ENCODE results near the gene N4BP2L2. TPM values are rescaled to one million over a fixed set of nuclear protein-coding genes. Genes with fewer than 3 reads are reported as not detected.

N4BP2L2 gene
- total and polyA plus RNA-seq, 2 of the 13 experiments (the other 11 are each of a cell fraction or from before 2014, with no cell fraction given), result 58.9 to 81.2 TPM

DNA sequence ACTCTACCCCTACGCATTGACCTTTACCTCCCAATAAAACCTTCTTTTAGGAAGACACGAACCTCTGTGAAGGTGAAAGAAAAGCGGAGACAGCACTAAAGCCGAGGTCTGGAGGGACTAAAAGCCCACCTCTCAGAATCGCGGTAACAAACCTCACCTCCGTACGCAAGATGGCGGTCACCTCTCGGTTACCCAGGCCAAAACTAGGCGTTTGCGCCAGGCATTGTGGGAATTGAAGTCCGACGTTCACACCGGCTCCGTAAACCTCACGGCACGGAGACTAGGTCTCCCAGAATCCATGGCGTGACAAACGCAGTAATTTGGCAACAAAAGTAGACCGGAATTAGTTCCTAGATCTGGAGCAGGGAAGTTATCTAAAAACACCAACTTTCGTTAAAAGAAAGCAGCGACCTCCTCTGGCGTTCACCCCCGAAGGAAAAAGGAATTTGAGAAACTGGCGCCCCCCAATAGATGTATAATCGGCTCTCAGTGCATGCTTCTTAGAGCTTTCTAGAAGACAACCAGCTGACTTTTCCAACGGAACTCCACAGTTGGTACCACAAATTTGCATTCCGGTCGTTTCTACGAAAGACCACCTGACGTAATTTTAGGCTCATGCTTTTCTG is at the start of gene N4BP2L2 (continued):
- no peak for TF ChIP-seq ZFP36 (IDR thresholded peaks at IDR 0.05; ENCODE audit: borderline replicate concordance, low read depth, low read length, partially characterized antibody)
- no peak for TF ChIP-seq PPARG (CRISPR knock-in tag; conservative IDR thresholded peaks at IDR 0.05)
- TF ChIP-seq GZF1 (CRISPR knock-in tag; IDR thresholded peaks at IDR 0.05), result no peak
- TF ChIP-seq, protein P1, sequence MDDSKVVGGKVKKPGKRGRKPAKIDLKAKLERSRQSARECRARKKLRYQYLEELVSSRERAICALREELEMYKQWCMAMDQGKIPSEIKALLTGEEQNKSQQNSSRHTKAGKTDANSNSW (CRISPR knock-in tag; IDR thresholded peaks at IDR 0.05; ENCODE audit: borderline replicate concordance), result no peak
- no peak for TF ChIP-seq MLLT10 (CRISPR knock-in tag; IDR thresholded peaks at IDR 0.05)
- TF ChIP-seq, protein P2, sequence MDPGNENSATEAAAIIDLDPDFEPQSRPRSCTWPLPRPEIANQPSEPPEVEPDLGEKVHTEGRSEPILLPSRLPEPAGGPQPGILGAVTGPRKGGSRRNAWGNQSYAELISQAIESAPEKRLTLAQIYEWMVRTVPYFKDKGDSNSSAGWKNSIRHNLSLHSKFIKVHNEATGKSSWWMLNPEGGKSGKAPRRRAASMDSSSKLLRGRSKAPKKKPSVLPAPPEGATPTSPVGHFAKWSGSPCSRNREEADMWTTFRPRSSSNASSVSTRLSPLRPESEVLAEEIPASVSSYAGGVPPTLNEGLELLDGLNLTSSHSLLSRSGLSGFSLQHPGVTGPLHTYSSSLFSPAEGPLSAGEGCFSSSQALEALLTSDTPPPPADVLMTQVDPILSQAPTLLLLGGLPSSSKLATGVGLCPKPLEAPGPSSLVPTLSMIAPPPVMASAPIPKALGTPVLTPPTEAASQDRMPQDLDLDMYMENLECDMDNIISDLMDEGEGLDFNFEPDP (CRISPR knock-in tag; conservative IDR thresholded peaks at IDR 0.05), result no peak
- TF ChIP-seq, protein P3, sequence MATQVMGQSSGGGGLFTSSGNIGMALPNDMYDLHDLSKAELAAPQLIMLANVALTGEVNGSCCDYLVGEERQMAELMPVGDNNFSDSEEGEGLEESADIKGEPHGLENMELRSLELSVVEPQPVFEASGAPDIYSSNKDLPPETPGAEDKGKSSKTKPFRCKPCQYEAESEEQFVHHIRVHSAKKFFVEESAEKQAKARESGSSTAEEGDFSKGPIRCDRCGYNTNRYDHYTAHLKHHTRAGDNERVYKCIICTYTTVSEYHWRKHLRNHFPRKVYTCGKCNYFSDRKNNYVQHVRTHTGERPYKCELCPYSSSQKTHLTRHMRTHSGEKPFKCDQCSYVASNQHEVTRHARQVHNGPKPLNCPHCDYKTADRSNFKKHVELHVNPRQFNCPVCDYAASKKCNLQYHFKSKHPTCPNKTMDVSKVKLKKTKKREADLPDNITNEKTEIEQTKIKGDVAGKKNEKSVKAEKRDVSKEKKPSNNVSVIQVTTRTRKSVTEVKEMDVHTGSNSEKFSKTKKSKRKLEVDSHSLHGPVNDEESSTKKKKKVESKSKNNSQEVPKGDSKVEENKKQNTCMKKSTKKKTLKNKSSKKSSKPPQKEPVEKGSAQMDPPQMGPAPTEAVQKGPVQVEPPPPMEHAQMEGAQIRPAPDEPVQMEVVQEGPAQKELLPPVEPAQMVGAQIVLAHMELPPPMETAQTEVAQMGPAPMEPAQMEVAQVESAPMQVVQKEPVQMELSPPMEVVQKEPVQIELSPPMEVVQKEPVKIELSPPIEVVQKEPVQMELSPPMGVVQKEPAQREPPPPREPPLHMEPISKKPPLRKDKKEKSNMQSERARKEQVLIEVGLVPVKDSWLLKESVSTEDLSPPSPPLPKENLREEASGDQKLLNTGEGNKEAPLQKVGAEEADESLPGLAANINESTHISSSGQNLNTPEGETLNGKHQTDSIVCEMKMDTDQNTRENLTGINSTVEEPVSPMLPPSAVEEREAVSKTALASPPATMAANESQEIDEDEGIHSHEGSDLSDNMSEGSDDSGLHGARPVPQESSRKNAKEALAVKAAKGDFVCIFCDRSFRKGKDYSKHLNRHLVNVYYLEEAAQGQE (IDR thresholded peaks at IDR 0.05; ENCODE audit: borderline replicate concordance in 1 of 2, low read depth in 1 of 2, low read length in 2 of 2), result no peak
- TF ChIP-seq ZFP1 (CRISPR knock-in tag; IDR thresholded peaks at IDR 0.05), result no peak
- TF ChIP-seq ZNF251 (CRISPR knock-in tag; IDR thresholded peaks at IDR 0.05), result no peak
- TF ChIP-seq, protein P4, sequence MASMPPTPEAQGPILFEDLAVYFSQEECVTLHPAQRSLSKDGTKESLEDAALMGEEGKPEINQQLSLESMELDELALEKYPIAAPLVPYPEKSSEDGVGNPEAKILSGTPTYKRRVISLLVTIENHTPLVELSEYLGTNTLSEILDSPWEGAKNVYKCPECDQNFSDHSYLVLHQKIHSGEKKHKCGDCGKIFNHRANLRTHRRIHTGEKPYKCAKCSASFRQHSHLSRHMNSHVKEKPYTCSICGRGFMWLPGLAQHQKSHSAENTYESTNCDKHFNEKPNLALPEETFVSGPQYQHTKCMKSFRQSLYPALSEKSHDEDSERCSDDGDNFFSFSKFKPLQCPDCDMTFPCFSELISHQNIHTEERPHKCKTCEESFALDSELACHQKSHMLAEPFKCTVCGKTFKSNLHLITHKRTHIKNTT (CRISPR knock-in tag; IDR thresholded peaks at IDR 0.05), result no peak
- no peak for TF ChIP-seq PAF1 (CRISPR knock-in tag; IDR thresholded peaks at IDR 0.05)
- no peak for TF ChIP-seq ZNF703 (CRISPR knock-in tag; IDR thresholded peaks at IDR 0.05; ENCODE audit: borderline replicate concordance)
- TF ChIP-seq KMT2A (CRISPR knock-in tag; IDR thresholded peaks at IDR 0.05), result no peak
- TF ChIP-seq, protein P5, sequence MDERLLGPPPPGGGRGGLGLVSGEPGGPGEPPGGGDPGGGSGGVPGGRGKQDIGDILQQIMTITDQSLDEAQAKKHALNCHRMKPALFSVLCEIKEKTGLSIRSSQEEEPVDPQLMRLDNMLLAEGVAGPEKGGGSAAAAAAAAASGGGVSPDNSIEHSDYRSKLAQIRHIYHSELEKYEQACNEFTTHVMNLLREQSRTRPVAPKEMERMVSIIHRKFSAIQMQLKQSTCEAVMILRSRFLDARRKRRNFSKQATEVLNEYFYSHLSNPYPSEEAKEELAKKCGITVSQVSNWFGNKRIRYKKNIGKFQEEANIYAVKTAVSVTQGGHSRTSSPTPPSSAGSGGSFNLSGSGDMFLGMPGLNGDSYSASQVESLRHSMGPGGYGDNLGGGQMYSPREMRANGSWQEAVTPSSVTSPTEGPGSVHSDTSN (CRISPR knock-in tag; IDR thresholded peaks at IDR 0.05), result no peak
- TF ChIP-seq, protein P6, sequence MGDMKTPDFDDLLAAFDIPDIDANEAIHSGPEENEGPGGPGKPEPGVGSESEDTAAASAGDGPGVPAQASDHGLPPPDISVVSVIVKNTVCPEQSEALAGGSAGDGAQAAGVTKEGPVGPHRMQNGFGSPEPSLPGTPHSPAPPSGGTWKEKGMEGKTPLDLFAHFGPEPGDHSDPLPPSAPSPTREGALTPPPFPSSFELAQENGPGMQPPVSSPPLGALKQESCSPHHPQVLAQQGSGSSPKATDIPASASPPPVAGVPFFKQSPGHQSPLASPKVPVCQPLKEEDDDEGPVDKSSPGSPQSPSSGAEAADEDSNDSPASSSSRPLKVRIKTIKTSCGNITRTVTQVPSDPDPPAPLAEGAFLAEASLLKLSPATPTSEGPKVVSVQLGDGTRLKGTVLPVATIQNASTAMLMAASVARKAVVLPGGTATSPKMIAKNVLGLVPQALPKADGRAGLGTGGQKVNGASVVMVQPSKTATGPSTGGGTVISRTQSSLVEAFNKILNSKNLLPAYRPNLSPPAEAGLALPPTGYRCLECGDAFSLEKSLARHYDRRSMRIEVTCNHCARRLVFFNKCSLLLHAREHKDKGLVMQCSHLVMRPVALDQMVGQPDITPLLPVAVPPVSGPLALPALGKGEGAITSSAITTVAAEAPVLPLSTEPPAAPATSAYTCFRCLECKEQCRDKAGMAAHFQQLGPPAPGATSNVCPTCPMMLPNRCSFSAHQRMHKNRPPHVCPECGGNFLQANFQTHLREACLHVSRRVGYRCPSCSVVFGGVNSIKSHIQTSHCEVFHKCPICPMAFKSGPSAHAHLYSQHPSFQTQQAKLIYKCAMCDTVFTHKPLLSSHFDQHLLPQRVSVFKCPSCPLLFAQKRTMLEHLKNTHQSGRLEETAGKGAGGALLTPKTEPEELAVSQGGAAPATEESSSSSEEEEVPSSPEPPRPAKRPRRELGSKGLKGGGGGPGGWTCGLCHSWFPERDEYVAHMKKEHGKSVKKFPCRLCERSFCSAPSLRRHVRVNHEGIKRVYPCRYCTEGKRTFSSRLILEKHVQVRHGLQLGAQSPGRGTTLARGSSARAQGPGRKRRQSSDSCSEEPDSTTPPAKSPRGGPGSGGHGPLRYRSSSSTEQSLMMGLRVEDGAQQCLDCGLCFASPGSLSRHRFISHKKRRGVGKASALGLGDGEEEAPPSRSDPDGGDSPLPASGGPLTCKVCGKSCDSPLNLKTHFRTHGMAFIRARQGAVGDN (CRISPR knock-in tag; IDR thresholded peaks at IDR 0.05), result peak; percentile 54
- peak; percentile 59; the same call in 1 of the 2 replicates for TF ChIP-seq ZFP90 (CRISPR knock-in tag; IDR thresholded peaks at IDR 0.05; ENCODE audit: borderline replicate concordance)
- 0 out of 2 replicates have a peak, but pooled peaks have one; percentile 10 for TF ChIP-seq RORA (CRISPR knock-in tag; IDR thresholded peaks at IDR 0.05)
- no peak for TF ChIP-seq U2AF2 (IDR thresholded peaks at IDR 0.05; ENCODE audit: low read depth, low read length)
